HL-60 (cell line): ENCODE results near the gene KLHL10.

ENCODE experiments used
- CTCF ChIP-seq: IDR thresholded peaks from one replicate; pipeline ENCODE4 v1.5.1; 2011; ENCODE audit warnings: low read length, control low read depth, inconsistent platforms; ENCODE audit not compliant: insufficient read depth
- GABPA ChIP-seq: IDR thresholded peaks from 2 replicates; pipeline ENCODE4 v1.6.1; 2012; ENCODE audit warnings: low read depth
- POLR2AphosphoS5 ChIP-seq: IDR thresholded peaks from 2 replicates; pipeline ENCODE4 v1.6.1; 2012; ENCODE audit warnings: low read depth
- SPI1 ChIP-seq: IDR thresholded peaks from 2 replicates; pipeline ENCODE4 v1.6.1; 2012; ENCODE audit warnings: low read depth, mild to moderate bottlenecking, borderline replicate concordance
- TF ChIP-seq, protein P1 (sequence below): IDR thresholded peaks from 2 replicates; pipeline ENCODE4 v1.6.1; 2012; ENCODE audit warnings: low read depth; ENCODE audit not compliant: insufficient replicate concordance

DNA sequence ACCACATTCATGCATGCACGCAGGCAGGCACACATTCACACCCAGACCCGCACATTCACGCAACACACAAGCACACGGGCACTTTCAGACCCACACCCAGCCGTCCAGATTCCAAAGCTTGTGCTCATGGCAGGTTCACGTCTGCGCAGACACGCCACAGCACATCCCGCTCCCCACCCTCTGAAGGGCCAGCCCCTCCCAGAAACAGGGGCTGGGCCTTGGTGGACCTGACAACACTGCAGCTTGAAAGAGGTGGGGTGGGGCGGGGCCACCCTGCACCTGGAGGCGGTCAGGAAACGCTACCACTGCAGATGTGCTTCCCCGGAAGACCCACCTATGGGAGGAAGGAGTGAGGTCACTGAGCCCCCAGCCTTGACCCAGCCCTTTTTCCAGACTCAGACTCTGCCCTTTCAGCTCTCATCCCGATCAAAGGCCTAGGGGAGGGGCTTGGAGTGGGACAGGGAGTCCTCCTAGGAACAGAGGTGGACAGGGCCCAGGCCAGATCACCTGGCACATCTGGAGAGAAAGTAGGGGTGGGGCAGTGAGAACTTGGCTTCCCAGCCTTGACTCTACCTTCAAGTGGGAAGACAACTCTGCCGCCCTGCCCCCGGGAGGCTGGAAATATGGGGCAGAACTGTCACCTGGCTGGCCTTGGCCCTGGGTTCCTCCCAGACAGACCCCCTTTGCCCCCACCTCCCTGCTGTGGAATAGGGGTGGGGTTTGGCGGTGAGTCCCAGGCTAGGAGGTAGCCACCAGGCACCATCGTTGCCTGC, 36.8 kb upstream of the KLHL10 start:
- no peak for TF ChIP-seq CTCF
- no peak for TF ChIP-seq POLR2AphosphoS5
- TF ChIP-seq, protein P1, sequence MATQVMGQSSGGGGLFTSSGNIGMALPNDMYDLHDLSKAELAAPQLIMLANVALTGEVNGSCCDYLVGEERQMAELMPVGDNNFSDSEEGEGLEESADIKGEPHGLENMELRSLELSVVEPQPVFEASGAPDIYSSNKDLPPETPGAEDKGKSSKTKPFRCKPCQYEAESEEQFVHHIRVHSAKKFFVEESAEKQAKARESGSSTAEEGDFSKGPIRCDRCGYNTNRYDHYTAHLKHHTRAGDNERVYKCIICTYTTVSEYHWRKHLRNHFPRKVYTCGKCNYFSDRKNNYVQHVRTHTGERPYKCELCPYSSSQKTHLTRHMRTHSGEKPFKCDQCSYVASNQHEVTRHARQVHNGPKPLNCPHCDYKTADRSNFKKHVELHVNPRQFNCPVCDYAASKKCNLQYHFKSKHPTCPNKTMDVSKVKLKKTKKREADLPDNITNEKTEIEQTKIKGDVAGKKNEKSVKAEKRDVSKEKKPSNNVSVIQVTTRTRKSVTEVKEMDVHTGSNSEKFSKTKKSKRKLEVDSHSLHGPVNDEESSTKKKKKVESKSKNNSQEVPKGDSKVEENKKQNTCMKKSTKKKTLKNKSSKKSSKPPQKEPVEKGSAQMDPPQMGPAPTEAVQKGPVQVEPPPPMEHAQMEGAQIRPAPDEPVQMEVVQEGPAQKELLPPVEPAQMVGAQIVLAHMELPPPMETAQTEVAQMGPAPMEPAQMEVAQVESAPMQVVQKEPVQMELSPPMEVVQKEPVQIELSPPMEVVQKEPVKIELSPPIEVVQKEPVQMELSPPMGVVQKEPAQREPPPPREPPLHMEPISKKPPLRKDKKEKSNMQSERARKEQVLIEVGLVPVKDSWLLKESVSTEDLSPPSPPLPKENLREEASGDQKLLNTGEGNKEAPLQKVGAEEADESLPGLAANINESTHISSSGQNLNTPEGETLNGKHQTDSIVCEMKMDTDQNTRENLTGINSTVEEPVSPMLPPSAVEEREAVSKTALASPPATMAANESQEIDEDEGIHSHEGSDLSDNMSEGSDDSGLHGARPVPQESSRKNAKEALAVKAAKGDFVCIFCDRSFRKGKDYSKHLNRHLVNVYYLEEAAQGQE: no peak
- no peak for TF ChIP-seq GABPA
- TF ChIP-seq SPI1: no peak
